Lung (tissue), 12 donors: Measurements from ENCODE around the gene LIPG. TPM values are rescaled to one million over a fixed set of nuclear protein-coding genes. Genes with fewer than 3 reads are reported as not detected.

Experiments
- ATAC-seq: fragments of 200-7000 bp; cut with Tn5 transposase; one replicate; pipeline ENCODE4 v1.9.1; 2020; ENCODE audit warnings: moderate number of reproducible peaks; ENCODE audit not compliant: insufficient read depth, low FRiP score
- DNase-seq, 3 donors: peaks; one replicate each; pipeline ENCODE4 v3.0.0-alpha.2; 2013 to 2017
- H3K27ac ChIP-seq, 2 donors: one replicate each; pipeline ENCODE4 v1.5.1; 2013; ENCODE audit warnings: mild to moderate bottlenecking in 2 of 2, moderate library complexity in 2 of 2, control low read depth in 1 of 2, inconsistent platforms in 1 of 2, low read depth in 1 of 2, low read length in 1 of 2
- H3K27me3 ChIP-seq, 3 donors: one replicate each; pipeline ENCODE4 v1.5.1; 2013; ENCODE audit warnings: low read length in 2 of 3; ENCODE audit not compliant: control insufficient read depth in 3 of 3, insufficient read depth in 3 of 3
- H3K36me3 ChIP-seq, 4 donors: one replicate each; pipeline ENCODE4 v1.5.1; 2013; ENCODE audit warnings: low read length in 4 of 4, mild to moderate bottlenecking in 1 of 4, moderate library complexity in 1 of 4; ENCODE audit not compliant: control insufficient read depth in 4 of 4, insufficient read depth in 4 of 4
- H3K4me1 ChIP-seq, 5 donors: one replicate each; pipeline ENCODE4 v1.5.1; 2013; ENCODE audit warnings: low read length in 5 of 5, mild to moderate bottlenecking in 2 of 5, moderate library complexity in 1 of 5; ENCODE audit not compliant: control insufficient read depth in 5 of 5, insufficient read depth in 5 of 5
- H3K4me3 ChIP-seq: one replicate; pipeline ENCODE4 v1.5.1; 2013; ENCODE audit warnings: mild to moderate bottlenecking, control low read depth, moderate library complexity
- H3K9ac ChIP-seq, 2 donors: one replicate each; pipeline ENCODE4 v1.5.1; 2013; ENCODE audit warnings: low read length in 2 of 2, control low read depth in 1 of 2; ENCODE audit not compliant: insufficient read depth in 1 of 2
- H3K9me3 ChIP-seq, 4 donors: one replicate each; pipeline ENCODE4 v1.5.1; 2013; ENCODE audit warnings: low read length in 3 of 4, mild to moderate bottlenecking in 1 of 4, moderate library complexity in 1 of 4; ENCODE audit not compliant: control insufficient read depth in 4 of 4, insufficient read depth in 3 of 4
- CTCF ChIP-seq: IDR thresholded peaks from 2 replicates; pipeline ENCODE4 v1.5.1; 2012; ENCODE audit warnings: mild to moderate bottlenecking; ENCODE audit errors: control extremely low read depth, extremely low read depth
- WGBS, 2 donors: extraction: QIAGEN DNeasy Blood & Tissue Kit; methylation state at CpG; one replicate each; pipeline ENCODE4 v1.1.7; 2013; 5-methylcytosine and 5-hydroxymethylcytosine counted together
- polyA plus RNA-seq, 2 donors: library from polyadenylated mRNA; stranded (reverse); fragments of 200-250 nt; gene quantifications; one replicate each; pipeline ENCODE4 v1.2.1, GENCODE V29; 2013
- total RNA-seq, 2 donors: library from RNA; depleted of rRNA in 1 of 2; stranded (reverse); fragments of >200 nt in 1 of 2; gene quantifications; one replicate each; pipeline ENCODE4 v1.2.1, GENCODE V29; 2014 to 2021
- donor health status: control.
- donor health status: control.
- donor health status: Bipolar disorder and iron deficiency.
- donor health status: healthy.
- donor health status: DM: yes; HTN: yes; CAD: no.

The LIPG gene
- total and polyA plus RNA-seq, 4 donors: 3.7 to 93.9 (median 9.7) TPM

- Histone ChIP-seq H3K27ac (no peak overlapping the region), H3K4me3 (no peak overlapping the region), H3K27me3 (no peaks in the 10 kb centered on the region), H3K36me3 (no peaks in the 10 kb centered on the region), H3K9ac (no peak overlapping the region), H3K4me1 (no peaks in the 10 kb centered on the region), H3K9me3 (peaks cover 0 to 2% (median 0%) of the 10 kb centered on the region in 4 donors)
- WGBS, 2 donors: 79 to 81% methylated on average over 1 of the region's 1 CpG
- no peak for ATAC-seq
- no peak for DNase-seq
- no peak for TF ChIP-seq CTCF
These were observed 13.6 kb upstream of the LIPG start for GRCh38 chr18:49548229-49548636.

- DNase-seq (no peak), ATAC-seq (no peak)
- H3K36me3 ChIP-seq: no peaks in the 10 kb centered on the region
- TF ChIP-seq CTCF: no peak
- H3K9ac ChIP-seq: no peak overlapping the region
- no peaks in the 10 kb centered on the region for H3K4me1 ChIP-seq
- H3K4me3 ChIP-seq: no peak overlapping the region
- peaks cover 0 to 2% (median 0%) of the 10 kb centered on the region in 4 donors for H3K9me3 ChIP-seq
- WGBS, 2 donors: 92 to 93% methylated on average over 6 of the region's 6 CpGs
- H3K27ac ChIP-seq: no peak overlapping the region
- no peaks in the 10 kb centered on the region for H3K27me3 ChIP-seq
These were observed 11.1 kb upstream of the LIPG start for GRCh38 chr18:49550621-49551339.

- no peaks in the 10 kb centered on the region for H3K36me3 ChIP-seq
- H3K4me3 ChIP-seq: no peak overlapping the region
- peaks cover 0 to 2% (median 0%) of the 10 kb centered on the region in 4 donors for H3K9me3 ChIP-seq
- 50 to 89% methylated on average over 4 of the region's 4 CpGs for WGBS, 2 donors
- DNase-seq: no peak
- no peak for ATAC-seq
- H3K4me1 ChIP-seq: no peaks in the 10 kb centered on the region
- TF ChIP-seq CTCF: no peak
- H3K27me3 ChIP-seq: no peaks in the 10 kb centered on the region
- H3K27ac ChIP-seq: no peak overlapping the region
- no peak overlapping the region for H3K9ac ChIP-seq
These were observed 8.9 kb upstream of the LIPG start for GRCh38 chr18:49553003-49553402.
